Retina (tissue), 1 donor: ENCODE data around the gene PIK3AP1.
A peak's percentile ranks its signal among the peaks of the same experiment; 100 is the strongest.

ENCODE experiments used
- DNase-seq: peaks from one replicate; pipeline ENCODE4 v3.0.0-alpha.2; 2016

The PIK3AP1 gene

GRCh38 chr10:96667401-96667800 lies 52.9 kb downstream of the PIK3AP1 start:
- no peak for DNase-seq

DNA sequence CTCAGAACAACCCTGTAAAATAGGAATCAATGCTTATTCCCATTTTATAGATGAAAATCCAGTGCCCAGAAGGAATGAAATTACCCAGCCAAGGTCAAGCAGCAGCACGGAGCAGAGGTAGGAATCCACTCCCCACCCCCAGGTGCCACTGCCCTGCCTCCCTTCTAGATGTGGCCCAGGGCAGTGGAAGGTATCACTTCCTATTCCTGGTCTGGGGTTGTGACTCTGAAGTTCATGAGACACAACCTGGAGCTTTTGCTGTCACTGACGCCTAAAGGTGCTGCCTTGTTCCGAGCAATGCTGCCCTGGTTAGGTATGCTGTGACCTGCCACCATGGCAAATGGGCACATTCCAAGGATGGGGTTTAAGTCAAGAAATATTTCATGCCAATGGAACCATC lies 53.6 kb downstream of the PIK3AP1 start:
- DNase-seq = no peak

DNA sequence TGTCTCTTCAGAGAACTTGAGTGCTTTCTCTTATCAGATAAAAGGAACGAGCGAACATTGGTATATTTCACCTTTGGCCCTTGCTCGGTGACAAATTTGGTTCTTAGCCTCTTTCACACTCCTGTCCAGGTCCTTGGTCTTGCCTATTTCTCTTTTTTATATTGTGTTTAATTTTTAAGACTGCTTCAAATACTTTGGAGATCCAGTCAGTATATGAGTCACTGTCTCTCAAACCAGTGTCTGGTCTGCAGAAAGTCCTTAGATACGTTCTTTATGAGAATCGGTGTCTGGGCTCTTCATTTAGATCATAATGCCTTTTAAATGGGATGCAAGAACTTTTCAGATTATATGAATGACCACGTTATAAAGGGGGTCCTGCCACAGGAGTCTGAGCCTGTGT lies 55.0 kb downstream of the PIK3AP1 start:
- DNase-seq = no peak

GRCh38 chr10:96664563-96664962 lies 55.8 kb downstream of the PIK3AP1 start:
- DNase-seq = peak; percentile 53

DNA sequence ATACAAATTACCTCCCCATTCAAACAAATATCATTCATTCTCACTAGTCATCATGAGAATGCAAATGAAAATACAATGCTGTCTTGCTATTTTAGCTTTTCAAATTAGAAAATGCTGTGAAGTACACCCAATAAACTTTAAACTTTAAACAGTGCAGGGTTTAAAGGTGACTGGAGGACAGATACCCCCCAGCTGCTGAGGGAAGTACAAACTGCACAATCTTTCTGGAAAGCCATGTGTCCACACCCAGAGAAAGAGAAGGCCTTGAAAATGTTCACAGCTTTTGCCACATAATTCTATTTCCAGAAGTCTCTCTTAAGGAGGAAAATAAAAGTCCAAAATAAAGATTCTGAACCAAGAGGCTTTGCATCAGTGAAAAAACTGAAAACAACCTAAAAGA lies 56.5 kb downstream of the PIK3AP1 start:
- no peak for DNase-seq

- DNase-seq = no peak
Observed at GRCh38 chr10:96661632-96662031, 58.7 kb downstream of the PIK3AP1 start.

- no peak for DNase-seq
Observed at GRCh38 chr10:96660297-96660696, 60.0 kb downstream of the PIK3AP1 start.

DNA sequence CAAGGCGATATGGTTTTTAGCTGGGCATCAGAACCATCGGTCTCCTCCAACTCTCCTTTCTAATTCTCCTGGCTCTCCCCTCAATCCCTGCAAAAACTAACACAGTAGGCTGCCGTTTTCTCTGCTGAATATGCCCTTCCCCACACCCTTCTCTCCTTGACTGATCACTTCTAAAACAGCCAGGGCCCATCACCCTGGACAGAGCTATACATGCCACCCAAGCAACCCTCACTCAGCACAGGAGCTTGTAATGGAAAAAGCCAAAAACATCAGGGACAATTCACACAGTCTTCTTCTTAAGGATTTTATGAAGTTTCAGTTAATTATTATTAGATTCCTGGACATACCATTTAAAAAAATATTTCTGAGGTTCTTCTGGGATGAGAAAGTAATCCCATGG lies 61.5 kb downstream of the PIK3AP1 start:
- no peak for DNase-seq

- DNase-seq = no peak
Observed at GRCh38 chr10:96657385-96657784, 62.9 kb downstream of the PIK3AP1 start.

DNA sequence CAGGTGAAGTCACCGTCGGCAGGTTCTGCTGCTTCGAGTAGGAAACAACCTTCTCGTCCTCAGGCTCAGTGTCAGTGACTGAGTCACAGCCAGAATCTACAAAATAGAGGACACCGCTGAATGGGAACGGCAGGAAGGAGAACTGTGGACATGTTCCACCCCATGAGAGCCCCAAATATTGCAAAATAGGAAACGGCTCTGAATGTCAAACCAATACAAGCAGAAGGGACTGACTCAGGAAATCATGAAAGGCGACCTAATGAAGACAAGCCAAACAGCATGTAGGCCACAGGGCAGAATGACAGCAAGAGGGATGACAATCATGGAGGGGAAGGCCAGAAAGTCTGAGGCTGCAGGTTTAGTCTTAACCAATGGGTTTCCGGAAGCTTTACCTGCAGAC lies 63.5 kb downstream of the PIK3AP1 start:
- no peak for DNase-seq

DNA sequence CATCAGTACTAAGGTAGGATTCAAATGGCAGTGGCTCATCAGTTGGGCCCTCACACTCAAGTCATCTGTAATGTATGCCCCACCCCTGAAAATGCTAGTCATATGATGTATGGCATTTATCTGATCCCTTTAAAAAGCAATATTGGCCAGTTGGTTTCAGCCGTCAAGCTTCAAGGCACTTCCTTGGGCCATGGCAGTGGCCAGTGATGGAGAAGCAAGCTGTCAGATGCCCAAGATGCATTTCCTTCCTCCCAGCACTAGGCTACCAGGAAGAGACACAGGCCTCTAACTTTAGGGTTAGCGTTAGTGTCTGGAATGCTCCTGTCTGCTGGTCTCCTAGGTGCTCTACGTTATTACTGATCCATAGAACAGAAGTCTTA lies 64.1 kb downstream of the PIK3AP1 start:
- no peak for DNase-seq

GRCh38 chr10:96655461-96656197 lies 64.7 kb downstream of the PIK3AP1 start:
- DNase-seq = no peak

DNA sequence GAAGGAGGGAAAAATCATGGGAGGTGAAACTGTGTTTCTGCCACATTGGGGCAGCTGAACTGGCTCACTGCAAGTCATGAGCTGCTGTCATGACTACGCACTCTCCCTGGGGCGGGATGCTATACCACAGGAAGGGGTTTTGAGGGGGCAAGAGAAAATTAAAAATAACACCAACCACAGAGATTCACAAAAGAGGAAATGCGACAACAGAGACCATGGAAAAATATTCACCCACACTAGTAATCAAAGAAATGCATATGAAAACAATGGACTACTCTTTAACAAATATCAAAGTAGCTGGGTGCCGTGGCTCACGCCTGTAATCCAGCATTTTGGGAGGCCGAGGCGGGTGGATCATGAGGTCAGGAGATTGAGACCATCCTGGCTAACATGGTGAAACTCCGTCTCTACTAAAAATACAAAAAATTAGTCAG lies 68.3 kb downstream of the PIK3AP1 start:
- no peak for DNase-seq

DNA sequence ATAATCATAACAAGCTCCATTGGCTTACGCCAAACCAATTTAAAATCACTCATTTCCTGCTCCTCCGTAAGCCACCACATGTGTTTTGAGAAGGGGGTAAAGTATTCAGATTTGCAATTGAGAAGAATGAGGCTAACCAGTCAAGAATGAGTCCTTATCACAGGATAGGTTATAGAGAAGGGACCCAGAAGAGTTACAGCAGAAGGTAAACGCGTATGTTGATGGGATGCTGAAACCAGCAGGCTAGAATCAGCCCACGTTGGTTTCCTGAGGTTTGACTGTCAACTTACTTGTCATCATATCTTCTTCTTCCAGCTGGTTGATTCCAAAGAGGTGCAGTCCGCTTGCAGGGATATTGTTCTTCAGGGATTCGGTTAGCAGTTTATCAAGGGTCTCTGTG lies 69.4 kb downstream of the PIK3AP1 start:
- no peak for DNase-seq

GRCh38 chr10:96648297-96648696 lies 72.0 kb downstream of the PIK3AP1 start:
- no peak for DNase-seq

DNA sequence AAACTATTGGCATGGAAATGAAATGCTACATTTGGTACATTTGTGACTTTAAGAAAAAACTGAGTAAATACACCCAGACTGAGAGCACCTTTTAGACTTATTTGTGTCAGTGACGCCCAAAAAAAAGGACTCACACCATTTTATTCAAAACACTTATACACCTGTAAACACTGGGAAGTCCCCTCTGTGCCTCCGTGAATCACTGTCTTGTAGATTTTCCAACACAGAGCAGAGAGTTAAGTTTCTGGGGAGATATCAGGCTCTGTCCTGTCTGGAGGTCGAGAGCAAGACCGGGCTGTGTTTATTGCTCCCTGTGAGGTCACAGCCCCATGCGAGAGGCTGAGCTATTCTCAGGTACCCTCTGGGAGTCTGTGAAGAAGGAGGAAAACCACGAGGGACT lies 72.8 kb downstream of the PIK3AP1 start:
- DNase-seq = no peak

DNA sequence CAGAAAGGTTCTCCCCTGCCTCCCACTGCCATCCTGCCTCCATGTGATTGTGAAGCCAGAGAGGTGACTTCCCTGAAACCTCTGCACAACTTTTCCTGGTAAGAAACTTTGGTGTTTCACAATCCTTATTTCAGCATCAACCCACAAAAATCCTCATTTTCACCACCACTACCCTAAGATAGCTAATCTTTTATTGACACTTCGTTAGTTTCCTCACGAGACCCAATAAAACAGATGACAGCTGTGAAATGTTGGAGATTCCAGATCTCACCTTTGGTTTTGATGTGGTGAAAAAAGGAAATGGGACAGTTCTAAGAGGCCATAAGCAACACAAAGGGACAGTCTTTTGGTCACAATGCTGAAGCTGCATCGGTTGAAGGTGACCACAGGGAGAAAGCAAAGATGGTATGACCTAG lies 73.6 kb downstream of the PIK3AP1 start:
- DNase-seq = no peak

- no peak for DNase-seq
Observed at GRCh38 chr10:96646301-96646700, 74.0 kb downstream of the PIK3AP1 start.

DNA sequence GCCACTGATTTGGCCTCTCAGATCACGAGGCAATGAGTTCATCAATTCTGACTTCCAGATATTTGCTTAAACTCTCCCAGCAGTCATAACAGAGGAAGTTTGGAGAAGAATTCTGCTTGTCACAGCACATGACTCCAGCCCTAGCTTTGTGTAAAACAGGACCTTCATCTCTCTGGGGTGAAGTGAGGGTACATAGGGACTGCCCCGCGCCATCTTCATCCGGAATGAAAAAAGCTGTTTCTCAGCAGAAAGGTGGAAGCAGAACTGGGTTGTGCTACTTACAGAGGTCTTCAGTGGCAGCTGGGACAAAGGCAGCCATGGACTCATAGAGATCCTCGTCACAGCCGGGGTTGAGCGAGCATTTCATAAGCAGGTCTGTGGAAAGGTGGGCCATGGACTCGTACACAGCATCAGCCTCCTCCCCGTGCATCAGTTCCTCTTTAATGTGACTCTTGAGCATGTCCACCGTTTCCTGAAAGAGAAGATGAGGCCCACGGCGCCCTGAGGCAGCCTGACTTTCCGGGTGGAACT lies 75.1 kb downstream of the PIK3AP1 start:
- no peak for DNase-seq

- no peak for DNase-seq
Observed at GRCh38 chr10:96643920-96644319, 76.4 kb downstream of the PIK3AP1 start.

DNA sequence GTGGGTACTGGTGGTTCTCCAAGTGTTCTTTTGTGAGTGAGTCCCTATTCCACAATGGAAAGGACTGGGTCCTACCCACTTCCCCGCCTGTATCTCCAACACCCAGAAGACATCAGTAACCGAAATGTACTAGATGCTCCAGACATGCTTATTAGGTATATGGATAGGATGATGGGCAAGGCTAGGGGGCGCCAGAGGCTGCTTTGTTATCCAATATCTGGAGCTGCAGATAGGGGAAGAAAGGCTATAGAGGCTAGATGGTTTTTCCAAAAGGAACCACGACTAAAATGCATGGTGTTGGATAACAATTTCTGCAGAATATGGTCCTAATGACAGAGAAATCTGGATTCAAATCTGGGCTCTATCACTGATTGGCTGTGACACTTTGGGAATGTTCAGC lies 77.3 kb downstream of the PIK3AP1 start:
- DNase-seq = no peak

DNA sequence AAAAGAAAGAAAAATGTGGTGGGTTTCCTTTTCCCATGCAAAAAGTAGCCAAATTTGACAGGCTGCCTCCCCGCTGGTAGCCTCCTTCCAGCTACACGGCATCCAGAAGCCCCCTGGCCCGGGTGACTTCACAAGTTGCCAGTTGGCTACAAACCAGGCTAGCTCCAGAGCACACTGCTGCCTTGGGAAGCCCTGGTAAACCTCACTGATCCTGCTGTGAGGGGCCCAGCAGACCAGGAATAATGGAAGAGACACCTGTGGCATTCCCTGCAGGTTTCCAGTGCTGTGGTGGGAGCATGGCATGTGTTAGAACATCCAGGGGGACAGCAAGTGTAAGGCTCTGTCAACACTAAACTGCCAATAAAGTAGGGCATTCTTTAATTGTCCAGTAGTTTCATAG lies 77.8 kb downstream of the PIK3AP1 start:
- no peak for DNase-seq

GRCh38 chr10:96641396-96642295 lies 78.7 kb downstream of the PIK3AP1 start:
- no peak for DNase-seq

- DNase-seq = no peak
Observed at GRCh38 chr10:96639899-96640298, 80.4 kb downstream of the PIK3AP1 start.
